GM23248 (cell line): ENCODE results near the gene LILRB1. TPM values are rescaled to one million over a fixed set of nuclear protein-coding genes. Genes with fewer than 3 reads are reported as not detected.

ENCODE experiments used
- DNase-seq: peaks from one replicate; pipeline ENCODE4 v3.0.0-alpha.2; 2015
- H2AFZ ChIP-seq: fragments of 200-600 bp; sonication (generic); 2 replicates; pipeline ENCODE4 v1.6.1; 2016; ENCODE audit warnings: antibody characterized with exemption
- H3F3A ChIP-seq: fragments of 200-600 bp; sonication (generic); 2 replicates; pipeline ENCODE4 v1.6.1; 2016; ENCODE audit warnings: mild to moderate bottlenecking, antibody characterized with exemption, mixed run types; ENCODE audit not compliant: insufficient read depth
- H3K27ac ChIP-seq: fragments of 200-600 bp; sonication (generic); 2 replicates; pipeline ENCODE4 v1.5.1; 2016; ENCODE audit warnings: mild to moderate bottlenecking
- H3K27me3 ChIP-seq: fragments of 200-600 bp; sonication (generic); replicated peaks from 2 replicates; pipeline ENCODE4 v1.6.1; 2016; ENCODE audit warnings: mild to moderate bottlenecking; ENCODE audit not compliant: insufficient read depth
- H3K36me3 ChIP-seq: fragments of 200-600 bp; sonication (generic); 2 replicates; pipeline ENCODE4 v1.6.1; 2016; ENCODE audit warnings: low read depth, mild to moderate bottlenecking
- H3K4me1 ChIP-seq: fragments of 200-600 bp; sonication (generic); 2 replicates; pipeline ENCODE4 v1.6.1; 2016; ENCODE audit warnings: mild to moderate bottlenecking; ENCODE audit not compliant: insufficient read depth
- H3K4me2 ChIP-seq: fragments of 200-600 bp; sonication (generic); one replicate; pipeline ENCODE4 v1.6.1; 2016; ENCODE audit warnings: mild to moderate bottlenecking; ENCODE audit not compliant: unreplicated experiment
- H3K4me3 ChIP-seq: fragments of 200-600 bp; sonication (generic); 2 replicates; pipeline ENCODE4 v1.5.1; 2016; ENCODE audit warnings: mild to moderate bottlenecking
- H3K79me2 ChIP-seq: fragments of 200-600 bp; sonication (generic); 2 replicates; pipeline ENCODE4 v1.6.1; 2016; ENCODE audit warnings: mild to moderate bottlenecking; ENCODE audit not compliant: insufficient read depth
- H3K9ac ChIP-seq: fragments of 200-600 bp; sonication (generic); 2 replicates; pipeline ENCODE4 v1.6.1; 2016; ENCODE audit warnings: mild to moderate bottlenecking
- H3K9me2 ChIP-seq: fragments of 200-600 bp; sonication (generic); 2 replicates; pipeline ENCODE4 v1.6.1; 2016; ENCODE audit warnings: mixed run types, mild to moderate bottlenecking, moderate library complexity; ENCODE audit not compliant: insufficient read depth
- H3K9me3 ChIP-seq: fragments of 200-600 bp; sonication (generic); one replicate; pipeline ENCODE4 v1.6.1; 2017; ENCODE audit warnings: low read depth
- H4K20me1 ChIP-seq: fragments of 200-600 bp; sonication (generic); 2 replicates; pipeline ENCODE4 v1.6.0; 2016; ENCODE audit not compliant: insufficient read depth
- EZH2 ChIP-seq: fragments of 200-600 bp; sonication (generic); IDR thresholded peaks from 2 replicates; pipeline ENCODE4 v1.6.1; 2018; ENCODE audit warnings: antibody characterized with exemption, mild to moderate bottlenecking; ENCODE audit not compliant: insufficient read depth, poor library complexity, severe bottlenecking
- EZH2phosphoT487 ChIP-seq: fragments of 200-600 bp; sonication (generic); IDR thresholded peaks from 2 replicates; pipeline ENCODE4 v1.6.1; 2018; ENCODE audit warnings: antibody characterized with exemption, moderate library complexity, mild to moderate bottlenecking, low read depth; ENCODE audit not compliant: insufficient read depth
- WGBS, 2 experiments: methylation state at CpG; one replicate each; pipeline ENCODE4 v1.1.6; 2015 to 2017; ENCODE audit warnings: low lambda C conversion rate in 2 of 2, low coverage in 1 of 2; ENCODE audit errors: missing lambda C conversion rate in 2 of 2; 5-methylcytosine and 5-hydroxymethylcytosine counted together
- in situ Hi-C: fragments of 300-500 bp; cut with MboI; formaldehyde crosslinking; loops from 2 replicates; pipeline ENCODE4 v1.15.0; 2020
- microRNA-seq: library from miRNA; unstranded; fragments of <30 nt; microRNA quantifications from one replicate; pipeline ENCODE4, GENCODE V29; 2016; ENCODE audit warnings: borderline number of aligned reads
- polyA plus RNA-seq: library from polyadenylated mRNA; unstranded; fragments of >200 nt; fragmentation: Nextera tagmentation; extraction: Ambion mirVana; gene quantifications from 2 replicates; pipeline ENCODE4 v1.2.1, GENCODE V29; 2016
- small RNA-seq: library from RNA; depleted of rRNA; stranded (forward); fragments of <200 nt; gene quantifications from one replicate; pipeline ENCODE3, GENCODE V24; 2014; ENCODE audit warnings: low read depth, low replicate concordance
- total RNA-seq: library from RNA; depleted of rRNA; stranded (reverse); fragments of >200 nt; shearing (Covaris generic); gene quantifications from 2 replicates; pipeline ENCODE4 v1.2.3, GENCODE V29; 2014; rRNA removed

The LILRB1 gene
- total and polyA plus RNA-seq, 2 experiments from 2014 or later = 0.06 TPM; not detected in 1

- Histone ChIP-seq H3K4me3 (no peak overlapping the region), H2AFZ (no peak overlapping the region), H3K9me3 (no peaks in the 10 kb centered on the region), H3K4me2 (no peak overlapping the region), H3K27me3 (no peaks in the 10 kb centered on the region), H4K20me1 (no peaks in the 10 kb centered on the region), H3K27ac (no peak overlapping the region), H3K4me1 (no peaks in the 10 kb centered on the region), H3K36me3 (no peaks in the 10 kb centered on the region), H3K79me2 (no peaks in the 10 kb centered on the region), H3K9ac (no peak overlapping the region), H3K9me2 (no peaks in the 10 kb centered on the region), H3F3A (no peaks in the 10 kb centered on the region)
- 26 to 27% methylated on average over 7 of the region's 7 CpGs for WGBS, 2 experiments
- DNase-seq = no peak
- in situ Hi-C loops = no loop called here
- no peak for TF ChIP-seq EZH2phosphoT487
- TF ChIP-seq EZH2 = no peak
Observed at GRCh38 chr19:54682306-54682856, 52.1 kb downstream of the LILRB1 start.

- no peak for TF ChIP-seq EZH2phosphoT487
- TF ChIP-seq EZH2 = no peak
- DNase-seq = peak; percentile 38
- Histone ChIP-seq H3K79me2 (no peaks in the 10 kb centered on the region), H2AFZ (no peak overlapping the region), H3F3A (no peaks in the 10 kb centered on the region), H3K36me3 (no peaks in the 10 kb centered on the region), H3K4me1 (no peaks in the 10 kb centered on the region), H3K9me3 (no peaks in the 10 kb centered on the region), H3K9me2 (no peaks in the 10 kb centered on the region), H3K4me3 (no peak overlapping the region), H3K27ac (no peak overlapping the region), H3K9ac (no peak overlapping the region), H3K4me2 (no peak overlapping the region), H3K27me3 (no peaks in the 10 kb centered on the region), H4K20me1 (no peaks in the 10 kb centered on the region)
- in situ Hi-C loops = no loop called here
- WGBS, 2 experiments = 1 to 3% methylated on average over 3 of the region's 3 CpGs
Observed at GRCh38 chr19:54684527-54684926, 54.2 kb downstream of the LILRB1 start.

Small RNA genes within 50 kb of the gene (microRNA-seq; reads per million reads assigned to microRNA genes)
- gene MIR8061 = not detected

Small RNA genes within 50 kb of the gene (small RNA-seq; reads per million reads assigned to genes)
- gene AC245036.3 (not detected), gene MIR8061 (not detected)

Other genes starting within 250 kb of the LILRB1 start
- not detected in 2 replicates for gene TTYH1, start 215.0 kb upstream of the LILRB1 start, total RNA-seq
- gene TTYH1, start 215.0 kb upstream of the LILRB1 start, polyA plus RNA-seq = 0.05 TPM in 2 replicates
- gene LENG8, start 181.3 kb upstream of the LILRB1 start, total RNA-seq = 29.2 and 33.9 TPM in 2 replicates
- gene LENG8, start 181.3 kb upstream of the LILRB1 start, polyA plus RNA-seq = 34.7 and 45.5 TPM in 2 replicates
- gene LENG9, start 166.7 kb upstream of the LILRB1 start, total RNA-seq = 6.6 and 13.5 TPM in 2 replicates
- 0.30 and 0.41 TPM in 2 replicates for gene LENG9, start 166.7 kb upstream of the LILRB1 start, polyA plus RNA-seq
- gene CDC42EP5, start 157.2 kb upstream of the LILRB1 start, total RNA-seq = 39.6 and 51.7 TPM in 2 replicates
- gene CDC42EP5, start 157.2 kb upstream of the LILRB1 start, polyA plus RNA-seq = 4.4 and 5.2 TPM in 2 replicates
- gene LAIR2, start 127.7 kb upstream of the LILRB1 start, total RNA-seq = not detected in 2 replicates
- not detected in 2 replicates for gene LAIR2, start 127.7 kb upstream of the LILRB1 start, polyA plus RNA-seq
- gene LILRA2, start 56.7 kb upstream of the LILRB1 start, total RNA-seq = not detected in 2 replicates
- not detected in 2 replicates for gene LILRA2, start 56.7 kb upstream of the LILRB1 start, polyA plus RNA-seq
- gene LILRA1, start 36.9 kb upstream of the LILRB1 start, total RNA-seq = not detected in 2 replicates
- gene LILRA1, start 36.9 kb upstream of the LILRB1 start, polyA plus RNA-seq = not detected in 2 replicates
- not detected in 2 replicates for gene LILRB4, start 32.5 kb downstream of the LILRB1 start, total RNA-seq
- gene LILRB4, start 32.5 kb downstream of the LILRB1 start, polyA plus RNA-seq = not detected in 2 replicates
- not detected in 2 replicates for gene KIR3DL3, start 94.0 kb downstream of the LILRB1 start, total RNA-seq
- gene KIR3DL3, start 94.0 kb downstream of the LILRB1 start, polyA plus RNA-seq = not detected in 2 replicates
- not detected in 2 replicates for gene KIR2DL3, start 108.0 kb downstream of the LILRB1 start, total RNA-seq
- not detected in 2 replicates for gene KIR2DL3, start 108.0 kb downstream of the LILRB1 start, polyA plus RNA-seq
- not detected in 2 replicates for gene KIR2DL1, start 139.3 kb downstream of the LILRB1 start, total RNA-seq
- gene KIR2DL1, start 139.3 kb downstream of the LILRB1 start, polyA plus RNA-seq = not detected in 2 replicates
- gene KIR2DL4, start 173.1 kb downstream of the LILRB1 start, total RNA-seq = not detected in 2 replicates
- not detected in 2 replicates for gene KIR2DL4, start 173.1 kb downstream of the LILRB1 start, polyA plus RNA-seq
- not detected in 2 replicates for gene KIR3DL1, start 186.0 kb downstream of the LILRB1 start, total RNA-seq
- not detected in 2 replicates for gene KIR3DL1, start 186.0 kb downstream of the LILRB1 start, polyA plus RNA-seq
- not detected in 2 replicates for gene KIR2DS4, start 202.2 kb downstream of the LILRB1 start, total RNA-seq
- gene KIR2DS4, start 202.2 kb downstream of the LILRB1 start, polyA plus RNA-seq = not detected in 2 replicates
- gene KIR3DL2, start 220.0 kb downstream of the LILRB1 start, total RNA-seq = not detected in 2 replicates
- not detected in 2 replicates for gene KIR3DL2, start 220.0 kb downstream of the LILRB1 start, polyA plus RNA-seq
- not detected in 2 replicates for gene FCAR, start 243.8 kb downstream of the LILRB1 start, total RNA-seq
- gene FCAR, start 243.8 kb downstream of the LILRB1 start, polyA plus RNA-seq = not detected in 2 replicates